ENCODE data around the gene DCAF11. TPM values are rescaled to one million over a fixed set of nuclear protein-coding genes. Genes with fewer than 3 reads are reported as not detected.

DCAF11 gene
- total and polyA plus RNA-seq, 4 donors: 26.4 to 153 (median 64.2) TPM

DNA sequence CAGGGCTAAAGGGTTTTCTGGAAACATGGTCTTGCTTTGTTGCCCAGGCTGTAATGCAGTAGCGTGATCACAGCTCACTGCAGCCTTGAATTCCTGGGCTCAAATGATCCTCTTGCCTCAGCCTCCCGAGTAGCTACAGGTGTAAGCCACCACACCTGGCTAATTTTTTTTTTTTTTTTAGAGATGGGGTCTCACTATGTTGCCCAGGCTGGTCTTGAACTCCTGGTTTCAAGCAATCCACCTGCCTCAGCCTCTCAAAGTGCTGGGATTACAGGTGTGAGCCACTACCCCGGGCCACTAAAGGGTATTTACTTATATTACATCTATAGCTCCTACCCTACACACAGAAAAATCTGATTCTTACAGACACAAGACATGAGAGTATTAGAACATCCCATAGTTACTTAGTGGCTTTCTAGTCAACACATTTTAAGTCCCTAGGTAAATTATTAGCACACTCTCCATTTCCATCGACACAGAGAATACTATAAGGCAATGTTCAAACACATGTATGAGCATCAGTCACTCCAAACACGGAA lies 6.2 kb upstream of the DCAF11 start:
- H3K4me1 ChIP-seq (ENCODE audit: control insufficient read depth in 5 of 5, insufficient read depth in 5 of 5, low read length in 5 of 5): peaks cover 0 to 5% (median 2%) of the 10 kb centered on the region in 5 donors
- no peak for DNase-seq
- 48 to 49% methylated on average over 5 of the region's 5 CpGs for WGBS, 2 donors
- no peak overlapping the region for H3K4me3 ChIP-seq
- H3K9me3 ChIP-seq (ENCODE audit: control insufficient read depth in 4 of 4, insufficient read depth in 3 of 4, low read length in 3 of 4): no peaks in the 10 kb centered on the region
- no peak for ATAC-seq (ENCODE audit: insufficient read depth, low FRiP score)
- H3K27ac ChIP-seq (ENCODE audit: low read depth in 1 of 2, low read length in 1 of 2): no peak overlapping the region
- H3K27me3 ChIP-seq (ENCODE audit: control insufficient read depth in 3 of 3, insufficient read depth in 3 of 3, low read length in 2 of 3): no peaks in the 10 kb centered on the region
- H3K9ac ChIP-seq (ENCODE audit: insufficient read depth in 1 of 2, low read length in 2 of 2): no peak overlapping the region
- peaks cover 0 to 4% (median 1%) of the 10 kb centered on the region in 4 donors for H3K36me3 ChIP-seq (ENCODE audit: control insufficient read depth in 4 of 4, insufficient read depth in 4 of 4, low read length in 4 of 4)
- TF ChIP-seq, protein P1, sequence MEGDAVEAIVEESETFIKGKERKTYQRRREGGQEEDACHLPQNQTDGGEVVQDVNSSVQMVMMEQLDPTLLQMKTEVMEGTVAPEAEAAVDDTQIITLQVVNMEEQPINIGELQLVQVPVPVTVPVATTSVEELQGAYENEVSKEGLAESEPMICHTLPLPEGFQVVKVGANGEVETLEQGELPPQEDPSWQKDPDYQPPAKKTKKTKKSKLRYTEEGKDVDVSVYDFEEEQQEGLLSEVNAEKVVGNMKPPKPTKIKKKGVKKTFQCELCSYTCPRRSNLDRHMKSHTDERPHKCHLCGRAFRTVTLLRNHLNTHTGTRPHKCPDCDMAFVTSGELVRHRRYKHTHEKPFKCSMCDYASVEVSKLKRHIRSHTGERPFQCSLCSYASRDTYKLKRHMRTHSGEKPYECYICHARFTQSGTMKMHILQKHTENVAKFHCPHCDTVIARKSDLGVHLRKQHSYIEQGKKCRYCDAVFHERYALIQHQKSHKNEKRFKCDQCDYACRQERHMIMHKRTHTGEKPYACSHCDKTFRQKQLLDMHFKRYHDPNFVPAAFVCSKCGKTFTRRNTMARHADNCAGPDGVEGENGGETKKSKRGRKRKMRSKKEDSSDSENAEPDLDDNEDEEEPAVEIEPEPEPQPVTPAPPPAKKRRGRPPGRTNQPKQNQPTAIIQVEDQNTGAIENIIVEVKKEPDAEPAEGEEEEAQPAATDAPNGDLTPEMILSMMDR (IDR thresholded peaks at IDR 0.05; ENCODE audit: control extremely low read depth, extremely low read depth): no peak

DNA sequence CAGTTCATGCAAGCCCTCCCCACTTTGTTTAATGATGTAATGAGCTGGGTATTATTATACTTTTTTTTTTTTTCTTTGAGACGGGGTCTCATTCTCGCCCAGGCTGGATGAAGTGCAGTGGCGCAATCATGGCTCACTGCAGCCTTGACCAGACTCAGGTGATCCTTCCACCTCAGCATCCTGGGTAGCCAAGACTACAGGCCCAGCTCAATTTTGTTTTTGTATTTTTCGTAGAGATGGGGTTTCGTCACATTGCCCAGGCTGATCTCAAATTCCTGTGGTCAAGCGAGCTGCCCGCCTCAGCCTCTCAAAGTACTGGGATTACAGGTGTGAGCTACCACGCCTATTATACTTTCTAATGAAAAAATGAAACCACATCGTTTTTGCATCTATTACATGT lies 4.5 kb upstream of the DCAF11 start:
- DNase-seq (no peak), ATAC-seq (ENCODE audit: insufficient read depth, low FRiP score) (no peak)
- 64 to 65% methylated on average over 9 of the region's 9 CpGs for WGBS, 2 donors
- Histone ChIP-seq H3K27me3 (ENCODE audit: control insufficient read depth in 3 of 3, insufficient read depth in 3 of 3, low read length in 2 of 3) (no peaks in the 10 kb centered on the region), H3K9ac (ENCODE audit: insufficient read depth in 1 of 2, low read length in 2 of 2) (no peak overlapping the region), H3K9me3 (ENCODE audit: control insufficient read depth in 4 of 4, insufficient read depth in 3 of 4, low read length in 3 of 4) (no peaks in the 10 kb centered on the region), H3K36me3 (ENCODE audit: control insufficient read depth in 4 of 4, insufficient read depth in 4 of 4, low read length in 4 of 4) (no peaks in the 10 kb centered on the region), H3K27ac (ENCODE audit: low read depth in 1 of 2, low read length in 1 of 2) (no peak overlapping the region), H3K4me3 (no peak overlapping the region), H3K4me1 (ENCODE audit: control insufficient read depth in 5 of 5, insufficient read depth in 5 of 5, low read length in 5 of 5) (peaks cover 0 to 5% (median 2%) of the 10 kb centered on the region in 5 donors)
- TF ChIP-seq, protein P1 (IDR thresholded peaks at IDR 0.05; ENCODE audit: control extremely low read depth, extremely low read depth): no peak

DNA sequence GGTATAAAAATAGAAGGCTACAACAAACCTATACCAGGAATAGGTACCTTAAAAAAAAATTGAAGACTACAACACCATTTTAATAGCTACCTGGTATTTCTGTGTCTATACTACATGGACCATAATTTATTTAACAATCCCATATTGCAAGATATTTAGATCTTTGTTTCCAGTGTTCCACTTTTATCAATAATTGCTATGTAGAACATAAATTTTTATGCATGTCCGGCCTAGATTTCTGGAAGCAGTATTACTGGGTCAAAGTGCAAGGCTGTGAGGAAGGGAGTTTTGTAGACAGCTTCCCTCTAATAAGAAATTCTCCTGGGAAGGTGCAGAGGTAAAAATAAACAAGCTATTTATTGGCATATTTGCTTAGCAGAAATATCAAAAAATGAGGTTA lies 4.1 kb upstream of the DCAF11 start:
- H3K4me3 ChIP-seq: no peak overlapping the region
- no peak for DNase-seq
- H3K27ac ChIP-seq (ENCODE audit: low read depth in 1 of 2, low read length in 1 of 2): no peak overlapping the region
- no peak overlapping the region for H3K9ac ChIP-seq (ENCODE audit: insufficient read depth in 1 of 2, low read length in 2 of 2)
- ATAC-seq (ENCODE audit: insufficient read depth, low FRiP score): no peak
- H3K9me3 ChIP-seq (ENCODE audit: control insufficient read depth in 4 of 4, insufficient read depth in 3 of 4, low read length in 3 of 4): no peaks in the 10 kb centered on the region
- no peaks in the 10 kb centered on the region for H3K27me3 ChIP-seq (ENCODE audit: control insufficient read depth in 3 of 3, insufficient read depth in 3 of 3, low read length in 2 of 3)
- 80 to 84% methylated on average over 1 of the region's 1 CpG for WGBS, 2 donors
- peaks cover 0 to 8% (median 2%) of the 10 kb centered on the region in 5 donors for H3K4me1 ChIP-seq (ENCODE audit: control insufficient read depth in 5 of 5, insufficient read depth in 5 of 5, low read length in 5 of 5)
- TF ChIP-seq, protein P1 (IDR thresholded peaks at IDR 0.05; ENCODE audit: control extremely low read depth, extremely low read depth): no peak
- H3K36me3 ChIP-seq (ENCODE audit: control insufficient read depth in 4 of 4, insufficient read depth in 4 of 4, low read length in 4 of 4): no peaks in the 10 kb centered on the region

DNA sequence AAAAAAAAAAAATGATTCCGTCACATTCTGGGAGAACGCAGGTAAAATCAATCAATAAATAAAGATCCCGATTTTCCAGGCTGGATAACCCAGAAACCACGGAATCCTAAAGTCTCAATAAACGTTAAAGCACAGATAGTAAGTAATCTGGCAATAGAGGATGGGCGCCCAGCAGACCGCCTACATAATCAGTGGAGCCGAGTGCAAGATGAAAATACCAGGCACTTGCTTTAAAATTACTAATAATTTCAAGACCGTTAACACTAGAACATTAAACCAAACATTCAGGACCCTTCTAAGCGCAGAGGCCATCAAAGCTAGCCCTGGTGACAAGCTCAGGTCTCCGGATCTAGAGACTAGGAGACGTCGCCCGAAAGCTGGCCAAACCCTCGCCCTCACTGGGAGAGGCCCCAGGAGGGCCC lies 1.2 kb upstream of the DCAF11 start:
- TF ChIP-seq, protein P1 (IDR thresholded peaks at IDR 0.05; ENCODE audit: control extremely low read depth, extremely low read depth): no peak
- Histone ChIP-seq H3K27me3 (ENCODE audit: control insufficient read depth in 3 of 3, insufficient read depth in 3 of 3, low read length in 2 of 3) (no peaks in the 10 kb centered on the region), H3K36me3 (ENCODE audit: control insufficient read depth in 4 of 4, insufficient read depth in 4 of 4, low read length in 4 of 4) (peaks cover 3 to 9% (median 7%) of the 10 kb centered on the region in 4 donors), H3K4me3 (peak overlapping the region; percentile 55), H3K27ac (ENCODE audit: low read depth in 1 of 2, low read length in 1 of 2) (peak overlapping the region; percentile 97 to 98), H3K9ac (ENCODE audit: insufficient read depth in 1 of 2, low read length in 2 of 2) (peak overlapping the region; percentile 65 to 79), H3K4me1 (ENCODE audit: control insufficient read depth in 5 of 5, insufficient read depth in 5 of 5, low read length in 5 of 5) (peaks cover 0 to 18% (median 7%) of the 10 kb centered on the region in 5 donors), H3K9me3 (ENCODE audit: control insufficient read depth in 4 of 4, insufficient read depth in 3 of 4, low read length in 3 of 4) (no peaks in the 10 kb centered on the region)
- DNase-seq: no peak
- whole genome bisulfite sequencing, 2 donors: 18 to 20% methylated on average over 15 of the region's 15 CpGs
- ATAC-seq (ENCODE audit: insufficient read depth, low FRiP score): no peak
